OCI-LY7 (cell line): ENCODE measurements around the gene RNF144A. TPM values are rescaled to one million over a fixed set of nuclear protein-coding genes. Genes with fewer than 3 reads are reported as not detected.

Source experiments
- BruUV-seq: library from RNA; stranded (reverse); fragments of 400-500 nt; replicated peaks from 2 replicates; lab custom pipeline; 2021; lab: Mats Ljungman, UMichigan
- CTCF ChIA-PET: fragments of 300-600 bp; sonication (Branson Sonifier 250); formaldehyde crosslinking; loops from one replicate; lab custom pipeline; 2022; ENCODE audit warnings: antibody characterized with exemption; ENCODE audit not compliant: unreplicated experiment; lab: Charles Lee
- POLR2A ChIA-PET: fragments of 300-600 bp; sonication (Branson Sonifier 250); formaldehyde crosslinking; loops from one replicate; lab custom pipeline; 2022; ENCODE audit warnings: antibody characterized with exemption; lab: Charles Lee
- DNase-seq: peaks from one replicate; pipeline ENCODE4 v3.0.0-alpha.2; 2015; ENCODE audit warnings: low spot score
- H2AFZ ChIP-seq: fragments of 200-600 bp; sonication (generic), shearing (Covaris generic); 2 replicates; pipeline ENCODE4 v1.6.1; 2014; ENCODE audit warnings: mild to moderate bottlenecking, antibody characterized with exemption, low read length, moderate library complexity
- H3K27ac ChIP-seq: fragments of 200-600 bp; sonication (generic); 2 replicates; pipeline ENCODE4 v1.5.1; 2014; ENCODE audit warnings: mixed run types, low read depth, mild to moderate bottlenecking, moderate library complexity, low read length, inconsistent platforms; ENCODE audit not compliant: poor library complexity, severe bottlenecking
- H3K36me3 ChIP-seq: fragments of 200-600 bp; sonication (generic); 2 replicates; pipeline ENCODE4 v1.6.1; 2014; ENCODE audit warnings: mild to moderate bottlenecking, antibody characterized with exemption, low read length, moderate library complexity, mixed read lengths; ENCODE audit not compliant: insufficient read depth
- H3K4me1 ChIP-seq: fragments of 200-600 bp; sonication (generic); 2 replicates; pipeline ENCODE4 v1.5.1; 2014; ENCODE audit warnings: mild to moderate bottlenecking, low read length; ENCODE audit not compliant: insufficient read depth, poor library complexity, severe bottlenecking
- H3K4me2 ChIP-seq: fragments of 200-600 bp; sonication (generic); 2 replicates; pipeline ENCODE4 v1.6.1; 2014; ENCODE audit warnings: mild to moderate bottlenecking, low read length
- H3K4me3 ChIP-seq: fragments of 200-600 bp; sonication (generic); 2 replicates; pipeline ENCODE4 v1.5.1; 2014; ENCODE audit warnings: mild to moderate bottlenecking, low read depth, low read length; ENCODE audit not compliant: poor library complexity, severe bottlenecking
- H3K79me2 ChIP-seq: fragments of 200-600 bp; sonication (generic); 2 replicates; pipeline ENCODE4 v1.6.1; 2016; ENCODE audit warnings: low read depth, mild to moderate bottlenecking, low read length, moderate library complexity, mixed read lengths; ENCODE audit not compliant: insufficient read depth
- H3K9me2 ChIP-seq: fragments of 200-600 bp; sonication (generic); 2 replicates; pipeline ENCODE4 v1.6.1; 2016; ENCODE audit warnings: mild to moderate bottlenecking, low read length, mixed read lengths; ENCODE audit not compliant: insufficient read depth
- H3K9me3 ChIP-seq: fragments of 200-600 bp; sonication (generic); 2 replicates; pipeline ENCODE4 v1.6.1; 2014; ENCODE audit warnings: mild to moderate bottlenecking, mixed run types, low read length, mixed read lengths
- H4K20me1 ChIP-seq: fragments of 200-600 bp; sonication (generic); 2 replicates; pipeline ENCODE4 v1.6.1; 2014; ENCODE audit warnings: mild to moderate bottlenecking, antibody characterized with exemption, low read length, moderate library complexity, mixed read lengths; ENCODE audit not compliant: insufficient read depth
- CTCF ChIP-seq: fragments of 200-600 bp; sonication (generic); conservative IDR thresholded peaks from 2 replicates; pipeline ENCODE4 v1.5.1; 2014; ENCODE audit warnings: mild to moderate bottlenecking, antibody characterized with exemption, low read length, moderate library complexity, mixed read lengths
- EZH2phosphoT487 ChIP-seq: fragments of 200-600 bp; sonication (generic); IDR thresholded peaks from 2 replicates; pipeline ENCODE4 v1.6.1; 2018; ENCODE audit warnings: low read depth, borderline replicate concordance, mild to moderate bottlenecking, mixed run types, antibody characterized with exemption, low read length, moderate library complexity, mixed read lengths
- intact Hi-C: fragments of 100-400 bp; cut with micrococcal nuclease; formaldehyde crosslinking; loops from one replicate; pipeline ENCODE4 v1.10.0; 2022; ENCODE audit not compliant: unreplicated experiment
- total RNA-seq, 2 experiments: library from RNA; depleted of rRNA in 1 of 2; stranded (reverse); fragments of >200 nt in 1 of 2; shearing (Covaris generic) in 1 of 2; gene quantifications; 2 replicates each; pipeline ENCODE4 v1.2.3, GENCODE V29; 2014 to 2022

RNF144A gene
- total RNA-seq, 2 experiments from 2014 or later: 1.1 to 1.9 TPM

GRCh38 chr2:7023542-7023941, 106.3 kb downstream of the RNF144A start:
- intact Hi-C loops: no loop called here
- H3K27ac ChIP-seq: no peak overlapping the region
- ChIA-PET CTCF (no interaction called here), POLR2A (no interaction called here)
- no TSS peak for BruUV-seq
- no peak overlapping the region for H2AFZ ChIP-seq
- H3K4me1 ChIP-seq: no peaks in the 10 kb centered on the region
- no peak for DNase-seq
- H3K79me2 ChIP-seq: no peaks in the 10 kb centered on the region
- TF ChIP-seq CTCF: no peak
- TF ChIP-seq EZH2phosphoT487: no peak
- H3K4me3 ChIP-seq: no peak overlapping the region
- no peaks in the 10 kb centered on the region for H4K20me1 ChIP-seq
- H3K9me3 ChIP-seq: no peaks in the 10 kb centered on the region
- no peaks in the 10 kb centered on the region for H3K36me3 ChIP-seq
- no peaks in the 10 kb centered on the region for H3K9me2 ChIP-seq
- H3K4me2 ChIP-seq: no peak overlapping the region

GRCh38 chr2:7024261-7024660, 107.0 kb downstream of the RNF144A start:
- ChIA-PET CTCF (no interaction called here), POLR2A (no interaction called here)
- Histone ChIP-seq H3K4me2 (no peak overlapping the region), H3K79me2 (no peaks in the 10 kb centered on the region), H3K9me2 (no peaks in the 10 kb centered on the region), H4K20me1 (no peaks in the 10 kb centered on the region), H3K9me3 (no peaks in the 10 kb centered on the region), H3K4me3 (no peak overlapping the region), H3K36me3 (no peaks in the 10 kb centered on the region), H3K27ac (no peak overlapping the region), H3K4me1 (no peaks in the 10 kb centered on the region), H2AFZ (no peak overlapping the region)
- intact Hi-C loops: no loop called here
- DNase-seq: no peak
- BruUV-seq: no TSS peak
- TF ChIP-seq CTCF (no peak), EZH2phosphoT487 (no peak)

GRCh38 chr2:7025082-7025481, 107.9 kb downstream of the RNF144A start:
- POLR2A ChIA-PET: no interaction called here
- no TSS peak for BruUV-seq
- H3K79me2 ChIP-seq: no peaks in the 10 kb centered on the region
- no peaks in the 10 kb centered on the region for H3K36me3 ChIP-seq
- H3K4me3 ChIP-seq: no peak overlapping the region
- no peak overlapping the region for H2AFZ ChIP-seq
- H3K9me3 ChIP-seq: no peaks in the 10 kb centered on the region
- no peaks in the 10 kb centered on the region for H3K4me1 ChIP-seq
- CTCF ChIA-PET: no interaction called here
- TF ChIP-seq EZH2phosphoT487 (no peak), CTCF (no peak)
- no peak for DNase-seq
- intact Hi-C loops: no loop called here
- no peak overlapping the region for H3K27ac ChIP-seq
- H3K9me2 ChIP-seq: no peaks in the 10 kb centered on the region
- no peaks in the 10 kb centered on the region for H4K20me1 ChIP-seq
- no peak overlapping the region for H3K4me2 ChIP-seq
